Nephron (organoid): Measurements from ENCODE around the gene USP13.
A peak's percentile ranks its signal among the peaks of the same experiment; 100 is the strongest.

ENCODE experiments used
- H3K27ac Mint-ChIP-seq, 3 experiments: 2 replicates each; pipeline ENCODE4 v1.8.0; 2020; ENCODE audit warnings: mixed read lengths in 3 of 3, mild to moderate bottlenecking in 2 of 3, moderate library complexity in 1 of 3
- H3K27me3 Mint-ChIP-seq: 2 replicates; pipeline ENCODE4 v1.8.0; 2021; ENCODE audit warnings: low read depth, mild to moderate bottlenecking, moderate library complexity, mixed read lengths
- H3K36me3 Mint-ChIP-seq: 2 replicates; pipeline ENCODE4 v1.8.0; 2020; ENCODE audit warnings: low read depth, mixed read lengths
- H3K4me1 Mint-ChIP-seq: 2 replicates; pipeline ENCODE4 v1.8.0; 2020; ENCODE audit warnings: mixed read lengths
- H3K4me3 Mint-ChIP-seq, 3 experiments: 2 replicates each; pipeline ENCODE4 v1.8.0; 2020; ENCODE audit warnings: mild to moderate bottlenecking in 3 of 3, mixed read lengths in 3 of 3, moderate library complexity in 2 of 3
- H3K9me3 Mint-ChIP-seq: 2 replicates; pipeline ENCODE4 v1.8.0; 2020; ENCODE audit warnings: mixed read lengths
- CTCF ChIP-seq, 3 experiments: fragments of 200-600 bp; sonication (generic); IDR thresholded peaks; one replicate each; pipeline ENCODE4 v1.5.0; 2021; ENCODE audit warnings: antibody characterized with exemption in 3 of 3; ENCODE audit not compliant: unreplicated experiment in 3 of 3

USP13 gene

DNA sequence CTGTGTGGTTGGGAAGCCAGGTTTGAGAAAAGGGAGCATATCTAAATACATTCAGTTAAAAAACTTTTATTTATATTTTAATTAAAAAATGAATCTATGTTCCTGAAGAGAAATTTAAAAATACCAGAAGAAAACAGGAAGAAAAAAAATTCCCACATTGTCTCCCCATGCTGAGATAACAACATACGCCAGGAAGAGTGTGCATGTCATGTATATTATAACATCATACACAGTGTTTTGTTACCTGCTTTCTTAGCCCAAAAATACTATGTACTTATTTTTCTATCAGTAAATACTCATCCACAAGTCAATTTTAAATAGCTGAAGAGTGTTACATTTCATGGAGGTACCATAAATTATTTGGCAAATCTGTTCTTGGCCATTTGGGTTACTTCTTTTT, 18.5 kb downstream of the USP13 start:
- H3K4me3 Mint-ChIP-seq, result no peak overlapping the region
- peaks cover 42% of the 10 kb centered on the region for H3K4me1 Mint-ChIP-seq
- TF ChIP-seq CTCF (IDR thresholded peaks at IDR 0.05; ENCODE audit: unreplicated experiment in 3 of 3), result no peak
- H3K27ac Mint-ChIP-seq, result no peak overlapping the region
- no peaks in the 10 kb centered on the region for H3K9me3 Mint-ChIP-seq
- no peaks in the 10 kb centered on the region for H3K27me3 Mint-ChIP-seq
- H3K36me3 Mint-ChIP-seq, result peaks cover 4% of the 10 kb centered on the region

- Mint-ChIP-seq H3K36me3 (peaks cover 4% of the 10 kb centered on the region), H3K9me3 (no peaks in the 10 kb centered on the region), H3K27me3 (no peaks in the 10 kb centered on the region), H3K27ac (peak overlapping the region in 1 of 3 experiments; percentile 39), H3K4me3 (no peak overlapping the region), H3K4me1 (peaks cover 41% of the 10 kb centered on the region)
- TF ChIP-seq CTCF (IDR thresholded peaks at IDR 0.05; ENCODE audit: unreplicated experiment in 3 of 3), result no peak
Observed at GRCh38 chr3:179671747-179672242, 19.0 kb downstream of the USP13 start.

DNA sequence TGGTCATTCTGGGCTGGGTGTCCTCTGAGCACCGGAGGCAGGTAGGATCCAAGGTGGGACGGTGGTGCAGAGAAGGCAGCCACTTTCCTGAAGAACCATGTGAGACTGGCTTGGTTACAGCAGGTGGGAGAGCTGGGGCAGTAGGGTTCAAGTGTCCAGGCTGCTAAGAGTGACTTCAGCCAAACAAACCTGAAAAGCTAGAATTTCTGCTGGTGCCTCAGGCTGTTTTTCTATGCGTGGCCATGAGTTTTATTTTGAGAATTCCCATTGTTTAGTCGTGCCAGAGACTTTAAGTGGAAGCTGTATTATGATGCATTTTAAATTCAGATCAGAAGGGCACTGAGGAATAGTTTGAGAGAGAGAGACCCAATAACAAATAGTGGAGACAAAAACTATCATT, 20.1 kb downstream of the USP13 start:
- Mint-ChIP-seq H3K27me3 (no peaks in the 10 kb centered on the region), H3K27ac (peak overlapping the region in 2 of 3 experiments; percentile 6 to 65), H3K9me3 (no peaks in the 10 kb centered on the region)

GRCh38 chr3:179673523-179673922, 20.7 kb downstream of the USP13 start:
- peaks cover 33% of the 10 kb centered on the region for H3K4me1 Mint-ChIP-seq
- H3K9me3 Mint-ChIP-seq, result no peaks in the 10 kb centered on the region
- H3K4me3 Mint-ChIP-seq, result no peak overlapping the region
- peak overlapping the region in 2 of 3 experiments; percentile 6 to 65 for H3K27ac Mint-ChIP-seq
- H3K36me3 Mint-ChIP-seq, result peaks cover 4% of the 10 kb centered on the region
- no peaks in the 10 kb centered on the region for H3K27me3 Mint-ChIP-seq
- no peak for TF ChIP-seq CTCF (IDR thresholded peaks at IDR 0.05; ENCODE audit: unreplicated experiment in 3 of 3)

More for the DNA sequence above, 20.1 kb downstream of the USP13 start:
- Mint-ChIP-seq H3K4me1 (peaks cover 38% of the 10 kb centered on the region), H3K36me3 (peaks cover 4% of the 10 kb centered on the region), H3K4me3 (no peak overlapping the region)
- TF ChIP-seq CTCF (IDR thresholded peaks at IDR 0.05; ENCODE audit: unreplicated experiment in 3 of 3), result no peak

DNA sequence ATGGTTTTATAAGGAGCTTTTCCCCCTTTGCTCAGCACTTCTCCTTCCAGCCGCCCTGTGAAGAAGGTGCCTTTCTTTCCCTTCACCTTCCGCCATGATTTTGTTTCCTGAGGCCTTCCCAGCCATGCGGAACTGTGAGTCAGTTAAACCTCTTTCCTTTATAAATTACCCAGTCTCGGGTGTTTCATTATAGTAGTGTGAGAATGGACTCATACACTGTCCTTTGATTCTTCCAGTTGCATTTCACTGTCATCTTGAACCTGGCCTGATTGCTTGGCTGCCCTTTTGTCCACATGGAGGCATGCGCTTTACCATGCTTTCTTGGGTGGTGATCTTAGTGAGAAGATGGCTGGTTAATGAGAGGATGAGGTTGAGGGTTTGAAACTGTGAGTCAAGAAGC, 23.2 kb downstream of the USP13 start:
- Mint-ChIP-seq H3K4me1 (peaks cover 23% of the 10 kb centered on the region), H3K36me3 (peaks cover 4% of the 10 kb centered on the region), H3K4me3 (no peak overlapping the region), H3K27ac (no peak overlapping the region), H3K9me3 (no peaks in the 10 kb centered on the region), H3K27me3 (no peaks in the 10 kb centered on the region)
- no peak for TF ChIP-seq CTCF (IDR thresholded peaks at IDR 0.05; ENCODE audit: unreplicated experiment in 3 of 3)

DNA sequence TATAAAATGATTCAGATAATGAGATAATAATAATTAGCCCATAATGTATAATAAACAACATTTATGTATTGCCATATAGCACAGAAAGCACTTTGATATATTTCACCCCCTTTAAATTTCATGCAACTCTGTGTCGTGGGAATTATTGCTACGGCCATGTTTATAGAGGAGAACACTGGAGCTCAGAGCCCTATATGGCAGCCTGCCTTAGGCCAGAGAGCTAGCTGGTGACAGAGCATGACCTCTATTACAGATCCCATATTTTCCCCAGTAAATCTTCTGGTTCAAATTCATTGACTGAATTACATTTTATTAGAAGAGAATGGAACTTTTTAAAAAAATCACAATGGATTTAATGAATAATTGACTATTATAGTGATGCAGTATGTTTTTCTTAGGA, 25.0 kb downstream of the USP13 start:
- Mint-ChIP-seq H3K4me3 (no peak overlapping the region), H3K27ac (no peak overlapping the region), H3K4me1 (peaks cover 25% of the 10 kb centered on the region), H3K9me3 (no peaks in the 10 kb centered on the region), H3K36me3 (peaks cover 5% of the 10 kb centered on the region), H3K27me3 (no peaks in the 10 kb centered on the region)
- TF ChIP-seq CTCF (IDR thresholded peaks at IDR 0.05; ENCODE audit: unreplicated experiment in 3 of 3), result no peak
